HG03520 (cell line): Measurements from ENCODE around the gene STK33.

ENCODE experiments used
- ATAC-seq: cut with Tn5 transposase; IDR thresholded peaks from one replicate; pipeline ENCODE4 v1.9.1; 2021; ENCODE audit warnings: mild to moderate bottlenecking, moderate library complexity; ENCODE audit not compliant: unreplicated experiment

Gene STK33

DNA sequence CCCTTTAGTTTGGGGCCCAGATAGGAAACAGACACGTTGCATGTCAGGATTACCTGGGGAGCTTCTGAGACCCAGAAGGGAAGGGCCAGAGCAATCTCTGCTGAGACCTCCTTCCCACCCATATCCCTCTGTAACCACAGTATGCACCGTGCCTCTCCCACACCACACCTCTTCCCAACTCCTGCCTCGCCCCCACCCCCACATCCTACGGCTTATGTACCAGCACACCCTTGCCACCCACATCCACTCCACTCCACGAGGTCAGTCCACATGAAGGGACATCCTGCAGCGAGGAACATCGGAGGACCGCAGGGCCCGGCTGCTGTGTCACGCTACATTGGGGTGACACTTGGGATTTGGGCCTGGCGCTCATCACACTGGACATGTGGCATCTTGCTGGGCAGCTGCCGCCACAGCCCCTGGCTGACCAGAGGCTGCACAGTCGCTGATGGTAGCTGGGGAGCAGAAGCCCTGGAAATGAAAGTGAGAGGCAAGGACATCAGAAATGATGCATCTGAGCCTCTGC, 212.1 kb downstream of the STK33 start:
- no peak for ATAC-seq

- ATAC-seq = no peak
Observed at GRCh38 chr11:8381343-8381742, 212.7 kb downstream of the STK33 start.

DNA sequence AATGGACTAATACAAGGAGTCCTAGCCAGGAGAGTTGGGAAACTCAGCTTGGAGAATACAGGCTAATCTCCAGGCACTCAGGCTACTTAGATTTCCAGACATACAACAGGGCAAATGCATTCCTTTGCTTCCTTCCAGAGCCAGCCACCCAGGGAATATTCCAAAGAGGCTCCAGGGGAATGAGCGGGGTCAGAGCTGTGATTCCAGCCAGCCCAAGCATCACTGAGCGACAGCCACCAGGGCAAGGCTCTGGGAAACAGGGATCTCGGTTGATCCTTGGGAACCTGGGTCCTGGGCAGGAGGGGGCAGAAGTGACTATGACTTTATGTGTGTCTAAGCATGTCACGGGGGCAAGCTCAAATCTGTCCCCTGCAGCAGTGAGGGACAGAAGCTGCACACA, 218.1 kb downstream of the STK33 start:
- ATAC-seq = no peak

GRCh38 chr11:8375460-8375859, 218.6 kb downstream of the STK33 start:
- ATAC-seq = no peak

- no peak for ATAC-seq
Observed at GRCh38 chr11:8374716-8375115, 219.3 kb downstream of the STK33 start.

- ATAC-seq = no peak
Observed at GRCh38 chr11:8373519-8374432, 220.3 kb downstream of the STK33 start.

- no peak for ATAC-seq
Observed at GRCh38 chr11:8372641-8373381, 221.2 kb downstream of the STK33 start.

- ATAC-seq = no peak
Observed at GRCh38 chr11:8371516-8371884, 222.5 kb downstream of the STK33 start.

- no peak for ATAC-seq
Observed at GRCh38 chr11:8370812-8371515, 223.1 kb downstream of the STK33 start.

GRCh38 chr11:8369592-8370205, 224.3 kb downstream of the STK33 start:
- ATAC-seq = no peak

DNA sequence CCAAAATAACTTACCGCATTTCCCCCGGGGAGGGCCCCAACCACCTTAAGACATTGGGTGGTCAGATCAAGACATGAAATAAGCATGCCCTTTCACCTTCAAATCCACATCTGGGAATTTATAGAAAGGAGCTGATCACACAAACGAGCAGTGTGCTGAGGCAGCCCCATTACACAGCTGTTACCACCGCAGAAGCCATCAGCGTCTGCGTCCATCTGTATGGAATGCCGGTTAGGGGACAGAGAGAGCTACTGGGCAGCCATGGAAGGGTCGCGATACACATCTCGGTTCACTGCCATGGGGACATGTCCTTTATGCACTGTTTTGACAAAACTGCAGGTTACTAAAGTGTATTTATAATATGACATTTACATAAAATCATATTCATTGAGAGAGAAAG, 225.3 kb downstream of the STK33 start:
- no peak for ATAC-seq

DNA sequence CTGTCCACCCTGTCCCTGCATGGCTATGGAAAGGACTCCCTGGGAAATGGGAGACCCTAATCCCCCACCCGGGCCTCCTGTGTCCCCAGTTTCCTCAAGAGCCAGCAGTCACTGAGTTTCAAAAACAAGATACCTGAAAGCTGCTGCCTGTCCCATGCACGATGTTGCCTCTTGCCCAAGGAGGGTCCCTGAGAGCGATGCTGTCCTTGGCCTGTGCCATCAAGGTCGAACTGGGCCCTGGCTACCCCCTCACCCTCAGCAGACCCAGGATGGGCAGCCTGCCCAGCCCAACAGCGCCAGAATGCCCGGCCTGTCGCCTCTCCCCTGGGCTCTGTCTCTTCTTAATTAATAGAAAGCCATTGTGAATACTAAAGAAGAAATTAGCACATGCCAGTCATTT, 225.8 kb downstream of the STK33 start:
- no peak for ATAC-seq

DNA sequence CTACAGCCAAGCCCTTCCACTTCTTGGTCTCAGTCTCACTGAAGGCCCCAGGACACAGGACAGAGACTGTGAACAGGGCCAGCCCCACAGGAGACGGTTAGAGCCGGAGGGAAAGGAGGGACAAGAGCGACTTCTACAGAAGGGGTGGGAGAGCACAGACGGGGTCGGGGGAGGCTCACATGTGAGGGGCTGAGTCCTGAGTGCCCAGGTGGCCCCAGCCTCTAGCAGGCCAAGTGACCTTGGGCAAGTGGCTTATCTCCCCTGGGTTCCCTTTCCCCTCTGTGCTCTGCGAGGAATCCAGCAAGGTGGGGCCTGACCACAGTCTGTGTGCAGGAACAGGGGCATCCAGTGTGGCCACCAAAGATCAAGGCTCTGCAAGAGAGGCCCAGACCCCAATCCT, 227.7 kb downstream of the STK33 start:
- ATAC-seq = no peak

DNA sequence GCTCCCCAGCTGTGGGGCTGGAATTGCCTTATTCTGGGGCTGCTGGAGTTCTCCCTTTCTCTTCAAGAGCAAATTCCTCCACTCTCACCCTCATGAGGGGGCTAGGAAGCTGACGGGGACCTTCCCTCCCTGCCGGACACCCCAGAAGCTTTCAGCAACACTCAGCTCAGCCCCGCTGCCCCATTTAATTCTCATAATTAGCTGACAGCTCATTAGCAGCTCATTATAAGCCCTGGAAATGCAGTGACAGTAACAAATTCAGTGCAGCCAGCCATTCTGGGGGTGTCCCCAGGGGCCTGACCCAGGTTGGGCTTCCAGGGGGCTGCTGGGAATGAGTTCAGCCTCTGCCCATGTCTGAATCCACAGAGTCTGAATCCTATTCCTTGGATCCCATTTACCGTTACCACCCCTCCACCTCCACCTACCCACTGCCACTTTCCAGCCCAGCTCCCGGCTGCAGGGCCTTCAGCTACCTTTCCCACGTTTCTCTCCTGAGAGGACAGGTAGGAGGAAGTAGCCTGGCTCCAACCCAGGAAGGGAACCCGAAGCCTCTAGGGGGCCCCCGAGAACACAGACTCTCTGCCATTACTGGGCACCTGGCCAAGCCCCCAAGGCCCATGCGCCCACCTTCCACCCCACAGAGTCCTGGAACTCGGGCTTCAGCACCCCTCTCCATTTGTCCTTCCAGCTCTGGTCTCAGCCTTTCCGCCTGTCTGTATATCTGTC, 228.6 kb downstream of the STK33 start:
- ATAC-seq = no peak

GRCh38 chr11:8363921-8364320, 230.1 kb downstream of the STK33 start:
- no peak for ATAC-seq

- ATAC-seq = no peak
Observed at GRCh38 chr11:8362899-8363298, 231.1 kb downstream of the STK33 start.

GRCh38 chr11:8362491-8362890, 231.5 kb downstream of the STK33 start:
- no peak for ATAC-seq

GRCh38 chr11:8361664-8362210, 232.3 kb downstream of the STK33 start:
- no peak for ATAC-seq

DNA sequence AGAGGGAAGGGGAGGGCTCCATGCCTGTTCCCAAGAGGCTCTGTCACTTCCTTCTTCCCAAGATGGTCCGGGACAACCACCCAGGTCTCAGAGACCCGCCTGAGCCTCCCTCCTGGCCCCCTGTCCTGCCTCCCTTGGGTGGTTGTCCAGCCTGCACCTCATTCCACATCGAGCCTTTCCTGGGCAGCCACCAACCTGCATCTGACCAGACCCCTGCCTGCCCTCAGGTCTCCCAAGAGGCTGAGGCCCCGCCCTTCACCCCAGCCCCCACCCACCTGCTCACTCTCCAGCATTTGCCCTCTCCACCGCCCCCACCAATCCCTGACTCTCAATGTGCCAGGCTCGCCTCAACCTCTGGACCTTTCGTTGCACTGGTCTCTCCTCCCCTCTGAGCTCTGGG, 232.8 kb downstream of the STK33 start:
- no peak for ATAC-seq
